ENCODE measurements around the gene FHDC1.

FHDC1 gene

DNA sequence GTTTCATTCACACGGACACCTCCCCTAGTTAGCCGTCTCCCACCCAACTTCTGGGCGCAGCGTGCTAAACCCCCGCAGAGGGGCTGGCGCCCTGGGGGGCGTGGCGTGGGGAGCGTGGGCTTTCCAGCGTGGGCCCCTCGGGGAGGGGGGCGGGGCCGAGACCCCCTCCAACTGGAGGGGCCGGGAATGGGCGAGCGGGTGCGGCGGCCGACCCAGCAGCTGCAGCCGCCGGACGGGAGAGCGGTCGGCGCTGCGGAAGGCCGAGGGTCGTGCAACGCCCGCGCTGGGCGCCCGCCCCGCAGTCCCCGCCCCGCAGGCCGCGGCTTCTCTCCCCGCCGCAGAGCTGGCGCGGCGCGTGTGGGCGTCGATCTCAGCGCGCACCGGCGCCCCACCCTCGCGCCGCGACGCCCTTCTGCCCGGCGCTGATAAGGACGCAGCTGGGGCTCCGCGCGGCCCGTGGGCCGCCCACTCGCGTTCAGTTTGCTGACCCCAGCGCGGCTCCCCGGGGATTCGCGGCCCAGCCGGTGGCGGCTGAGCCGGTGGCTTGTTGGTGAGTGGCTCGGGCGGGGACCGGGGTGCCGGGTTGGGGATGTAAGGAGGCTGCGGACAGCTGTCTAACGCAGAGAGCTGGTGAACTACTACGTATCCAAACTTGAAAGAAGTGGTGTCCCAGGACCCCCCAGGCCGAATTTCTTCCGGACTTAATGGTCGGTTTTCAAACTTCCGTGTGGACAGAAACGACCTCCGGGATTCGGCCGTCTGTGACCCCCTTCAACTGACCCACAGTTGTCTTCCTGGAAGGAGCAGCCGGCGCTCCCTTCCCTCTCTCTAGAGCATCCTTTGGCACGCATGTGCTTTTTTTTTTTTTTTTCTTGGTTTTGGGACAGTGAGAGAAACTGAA lies 1.5 kb downstream of the FHDC1 start:
- no peak for DNase-seq

DNA sequence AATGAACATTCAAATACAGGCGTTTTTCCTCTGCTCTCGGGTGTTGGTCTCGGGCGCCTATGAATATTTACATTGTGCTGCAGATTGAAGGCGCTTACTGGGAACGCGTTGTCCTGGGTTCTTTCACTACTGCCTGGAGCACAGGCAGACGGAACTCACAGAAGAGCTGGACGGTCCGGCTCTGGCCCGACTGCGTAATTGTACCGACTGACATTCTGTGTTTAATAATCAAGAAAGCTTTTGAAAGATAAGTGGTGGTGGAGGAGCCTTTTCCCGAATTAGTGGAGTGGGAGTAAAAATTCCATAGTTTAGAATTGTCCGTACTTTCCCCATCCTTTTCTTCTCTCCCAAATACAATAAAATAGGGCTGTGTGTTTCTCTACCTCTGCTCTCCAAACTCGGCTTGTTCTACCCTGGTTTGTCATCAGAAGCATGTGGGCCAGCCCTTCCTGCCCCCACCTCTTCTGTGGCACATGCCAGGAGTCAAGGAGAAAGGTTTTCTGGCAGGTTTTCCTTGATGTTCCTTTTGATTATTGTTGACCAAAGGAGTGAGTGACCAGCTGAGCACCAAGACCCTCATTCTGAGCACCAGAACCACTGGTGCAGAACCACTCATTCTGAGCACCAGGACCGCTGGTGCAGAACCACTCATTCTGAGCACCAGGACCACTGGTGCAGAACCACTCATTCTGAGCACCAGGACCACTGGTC lies 2.3 kb downstream of the FHDC1 start:
- DNase-seq: no peak

DNA sequence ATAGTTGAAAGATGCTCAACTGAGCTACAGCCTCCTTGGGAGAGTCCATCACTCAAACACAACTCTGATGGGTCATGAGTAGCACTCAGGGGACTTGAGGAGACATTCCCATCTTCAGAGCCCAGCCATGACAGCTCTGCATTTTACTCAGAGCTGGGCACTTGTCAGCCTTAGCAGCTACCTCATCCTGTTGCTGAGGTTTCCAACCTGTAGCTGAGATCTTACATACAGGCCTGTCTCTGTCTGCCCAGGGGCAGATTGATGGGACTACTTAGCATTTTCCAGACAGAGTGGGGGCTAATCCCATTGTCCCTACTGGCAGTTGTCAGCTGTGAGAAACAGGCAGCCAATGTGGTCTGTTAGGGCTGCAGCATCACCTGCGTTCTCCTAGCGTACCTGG lies 3.5 kb downstream of the FHDC1 start:
- no peak for DNase-seq

DNA sequence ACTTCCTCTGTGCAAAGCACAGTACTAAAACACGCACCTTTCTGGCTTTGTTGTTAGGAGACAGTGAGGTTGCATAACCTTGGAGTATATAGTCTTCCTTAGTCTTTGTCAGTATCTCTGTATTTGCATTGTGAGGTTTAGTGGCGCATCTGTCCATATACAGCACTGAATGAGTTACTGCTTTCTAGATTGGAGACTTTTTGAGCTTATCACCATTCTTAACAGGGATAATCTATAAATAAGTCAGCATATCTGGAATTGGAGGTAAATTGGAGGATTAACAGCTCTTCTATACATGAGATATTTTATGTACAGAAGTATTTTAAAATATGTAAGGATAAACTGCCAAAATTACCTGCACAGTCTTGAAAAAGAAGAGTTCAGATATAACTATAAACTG lies 4.3 kb downstream of the FHDC1 start:
- DNase-seq: no peak

DNA sequence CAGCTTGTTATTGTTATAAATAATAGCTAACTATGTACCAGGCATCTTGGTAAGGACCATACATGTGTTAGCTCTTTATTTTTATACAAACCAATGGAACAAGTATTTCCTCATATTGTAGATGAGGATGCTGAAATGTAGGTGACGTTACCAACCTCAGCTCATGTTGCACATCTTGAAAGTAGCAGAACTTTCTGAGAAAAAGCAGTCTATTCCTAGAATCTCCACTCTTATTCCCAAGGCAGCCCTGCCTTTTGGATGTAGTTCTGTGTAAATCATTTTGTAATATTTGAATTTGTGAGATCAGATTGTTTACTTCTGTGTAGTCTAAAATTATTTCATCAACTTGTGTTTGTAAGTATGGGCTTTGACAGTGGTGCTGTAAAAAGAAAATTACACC lies 5.3 kb downstream of the FHDC1 start:
- DNase-seq: no peak

DNA sequence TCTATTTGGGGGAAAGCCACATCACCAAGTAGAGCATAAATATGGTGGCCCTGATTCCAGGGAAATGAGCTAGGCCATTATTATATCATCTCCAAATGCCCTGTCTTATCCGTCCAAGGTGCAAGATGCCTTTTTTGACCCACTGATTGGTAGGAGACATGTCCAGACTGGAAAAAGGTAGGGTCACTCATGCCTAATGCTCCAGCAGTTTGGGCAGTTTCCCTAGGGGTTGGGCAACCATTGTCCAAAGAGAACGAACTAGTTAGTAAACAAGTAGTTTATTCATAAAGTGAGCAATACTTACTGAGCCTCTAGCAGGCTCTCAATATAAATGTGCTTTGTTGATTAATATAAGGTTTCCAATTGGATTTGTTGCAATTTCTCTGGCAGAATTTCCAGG lies 6.2 kb downstream of the FHDC1 start:
- no peak for DNase-seq

DNA sequence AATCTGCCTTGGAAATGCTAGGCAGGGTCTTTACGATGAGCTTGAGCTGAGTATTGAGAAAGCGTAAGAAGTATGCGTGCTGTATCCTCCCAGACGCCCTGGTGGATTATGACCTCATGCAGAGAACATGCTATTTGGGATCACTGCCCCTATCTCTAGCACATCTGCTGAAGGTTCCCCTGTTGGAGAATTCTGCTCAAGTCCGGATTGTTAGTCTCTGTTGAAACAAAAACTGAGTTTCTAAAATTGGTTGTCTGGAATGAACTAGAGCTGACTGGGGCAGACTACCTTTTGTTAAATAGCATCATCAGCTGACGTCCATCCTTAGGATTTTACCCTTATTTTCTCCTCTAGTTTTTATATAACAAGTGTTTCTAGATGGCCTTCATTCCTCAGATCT lies 7.5 kb downstream of the FHDC1 start:
- DNase-seq: no peak

DNA sequence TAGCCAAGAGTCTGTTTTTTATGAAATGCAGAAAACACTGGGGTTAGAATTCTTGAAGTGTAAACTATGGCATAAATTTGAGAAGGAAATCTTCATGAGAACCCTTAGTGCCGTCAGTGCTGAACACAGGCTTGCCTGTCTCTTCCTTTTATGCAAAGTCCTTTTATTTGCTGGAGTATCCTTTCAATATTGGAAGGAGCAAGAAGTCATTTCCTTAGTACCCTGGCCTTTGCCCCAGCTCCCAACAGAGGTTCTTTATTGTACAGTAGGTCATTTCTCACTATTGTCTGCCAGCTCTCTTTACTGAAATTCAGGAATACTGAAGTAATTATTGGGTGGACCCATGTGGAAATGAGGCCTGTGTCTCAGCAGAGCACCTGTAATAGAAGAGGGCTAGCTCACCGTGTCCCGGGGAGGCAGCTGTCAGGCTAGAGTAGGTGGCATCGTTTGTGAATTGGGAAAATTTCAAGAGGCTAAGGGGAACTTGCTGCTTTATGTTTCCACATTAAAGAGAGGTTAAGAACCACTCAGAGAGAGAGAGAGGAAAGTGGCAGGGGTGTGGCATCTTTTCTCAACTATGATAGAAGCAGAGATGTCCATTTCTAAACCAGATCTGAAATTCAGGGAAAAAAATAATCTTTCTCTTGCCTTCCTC lies 8.7 kb downstream of the FHDC1 start:
- no peak for DNase-seq

DNA sequence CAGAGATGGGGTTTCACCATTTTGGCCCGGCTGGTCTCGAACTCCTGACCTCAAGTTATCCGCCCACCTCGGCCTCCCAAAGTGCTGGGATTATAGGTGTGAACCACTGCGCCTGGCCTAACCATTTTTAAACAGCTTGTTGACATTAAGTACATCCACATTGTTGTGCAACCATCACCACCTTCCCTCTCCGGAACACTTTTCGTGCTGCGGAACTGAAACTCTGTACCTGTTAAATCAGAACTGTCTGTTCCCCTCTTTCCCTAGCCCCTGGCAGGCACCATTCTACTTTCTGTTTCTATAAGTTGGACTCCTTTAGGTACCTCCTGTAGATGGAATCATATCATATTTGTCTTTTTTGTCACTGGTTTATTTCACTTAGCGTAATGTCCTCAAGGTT lies 9.5 kb downstream of the FHDC1 start:
- no peak for DNase-seq

DNA sequence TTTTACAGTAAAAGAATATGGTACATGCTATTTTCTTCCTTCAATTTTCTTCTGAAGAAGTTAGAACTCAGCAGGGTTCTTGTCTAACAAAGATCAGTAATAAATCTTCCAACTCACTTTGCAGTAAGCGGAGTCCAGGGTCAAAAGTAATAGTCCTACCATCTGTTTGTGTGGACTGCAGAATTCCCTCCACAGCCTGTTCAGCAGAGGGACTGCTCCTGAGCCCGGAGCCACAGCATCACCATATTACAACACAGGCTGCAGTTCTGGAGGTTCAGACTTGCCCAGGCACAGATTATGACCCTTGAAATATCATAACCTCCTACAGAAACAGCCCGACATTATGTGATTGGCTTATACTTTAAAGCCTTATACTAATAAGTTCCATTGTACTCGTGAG lies 10.3 kb downstream of the FHDC1 start:
- no peak for DNase-seq

DNA sequence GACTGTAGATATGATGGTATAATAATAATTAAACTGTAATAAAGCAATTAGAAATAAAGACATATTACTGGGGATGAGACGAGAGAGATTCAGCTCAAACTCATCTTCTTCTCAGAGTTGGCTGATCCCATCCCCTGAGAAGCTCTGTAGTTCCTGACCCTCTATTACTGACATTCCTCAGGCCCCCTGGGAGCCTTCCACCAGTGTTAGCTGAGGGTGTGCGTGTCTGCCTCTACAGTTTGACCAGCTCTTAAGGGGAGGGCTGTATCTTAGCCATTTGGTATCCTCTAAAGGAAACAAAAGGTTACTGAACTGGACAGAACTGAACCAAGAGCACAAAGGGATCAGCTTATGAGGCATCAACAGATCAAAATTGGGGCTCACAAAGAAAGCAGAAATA lies 11.2 kb downstream of the FHDC1 start:
- no peak for DNase-seq

DNA sequence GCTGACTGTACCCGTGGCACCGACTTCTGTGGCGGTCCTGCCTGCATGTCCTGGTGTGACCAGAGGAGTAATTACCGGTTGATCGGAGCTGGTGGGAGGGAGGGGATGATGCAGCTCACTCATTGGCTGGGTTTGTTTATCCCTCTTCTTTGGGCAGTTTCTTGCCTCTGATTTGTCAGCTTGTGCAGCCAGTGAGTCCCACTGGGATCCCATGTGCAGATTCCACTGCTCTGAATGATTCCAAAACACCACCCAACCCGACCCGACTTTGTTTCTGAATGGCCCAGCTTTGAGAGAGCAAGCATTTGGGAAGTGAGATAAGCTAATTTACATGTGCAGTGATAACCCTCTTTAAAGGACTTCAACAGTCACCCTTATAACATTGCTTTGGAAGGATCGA lies 13.8 kb downstream of the FHDC1 start:
- no peak for DNase-seq

DNA sequence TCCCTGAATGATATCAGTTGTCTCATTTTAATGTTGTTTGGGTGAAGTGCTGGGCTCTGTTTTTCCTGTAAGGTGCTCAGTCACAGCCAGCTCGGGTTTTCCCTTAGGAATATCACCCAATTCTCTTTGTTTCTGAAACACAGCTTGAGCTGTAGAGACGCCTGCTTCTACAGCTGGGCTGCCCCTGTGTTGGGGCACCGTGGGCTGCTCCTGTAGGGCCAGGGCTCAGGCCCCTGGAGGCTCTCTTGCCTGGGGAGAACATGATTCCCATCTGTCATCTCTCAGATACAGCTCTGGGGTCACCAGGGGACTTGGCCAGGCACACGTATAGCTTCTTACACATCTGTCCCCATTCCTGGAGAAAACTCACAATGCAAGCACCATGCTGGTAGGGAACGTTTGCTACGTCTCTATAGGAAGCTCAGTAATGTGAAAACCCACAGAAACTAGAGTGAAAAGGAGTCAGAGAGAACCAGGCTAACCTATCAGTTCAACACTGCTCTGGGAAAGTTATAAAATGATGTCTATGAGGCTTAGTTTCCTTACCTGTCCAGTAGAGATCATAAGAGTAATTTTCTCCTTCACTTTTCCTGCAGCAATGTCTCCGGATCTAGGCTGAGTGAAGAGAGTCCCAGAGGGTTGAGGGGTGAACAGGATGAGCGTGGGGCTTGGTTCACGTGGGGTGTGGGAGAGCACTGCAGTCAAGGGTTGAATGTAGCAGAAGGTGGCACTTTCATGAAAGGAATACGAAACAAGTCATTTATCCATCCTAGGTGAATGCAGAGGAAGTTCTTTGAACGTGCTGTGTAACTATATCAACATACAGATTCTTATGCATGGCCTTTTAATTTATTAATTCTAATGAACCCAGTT lies 14.5 kb downstream of the FHDC1 start:
- DNase-seq: no peak

DNA sequence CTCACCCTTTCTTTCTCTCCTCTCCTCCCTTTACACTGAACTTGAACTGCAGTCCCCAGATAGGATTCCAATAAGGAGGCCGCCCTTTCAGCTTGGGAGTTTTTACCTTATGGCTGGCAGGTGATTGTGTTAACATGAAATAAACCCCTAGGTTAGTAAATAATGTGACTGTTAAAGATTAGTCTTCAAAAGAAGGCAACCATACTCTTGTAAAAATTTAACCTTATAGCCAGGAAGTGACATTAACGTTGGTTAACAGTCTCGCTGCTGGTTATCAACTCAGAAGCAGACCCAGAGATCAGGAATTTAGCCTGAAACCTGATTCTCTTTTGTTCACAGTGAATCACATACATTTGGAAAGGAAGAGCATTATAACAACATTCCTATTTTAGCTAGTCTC lies 15.2 kb downstream of the FHDC1 start:
- no peak for DNase-seq

DNA sequence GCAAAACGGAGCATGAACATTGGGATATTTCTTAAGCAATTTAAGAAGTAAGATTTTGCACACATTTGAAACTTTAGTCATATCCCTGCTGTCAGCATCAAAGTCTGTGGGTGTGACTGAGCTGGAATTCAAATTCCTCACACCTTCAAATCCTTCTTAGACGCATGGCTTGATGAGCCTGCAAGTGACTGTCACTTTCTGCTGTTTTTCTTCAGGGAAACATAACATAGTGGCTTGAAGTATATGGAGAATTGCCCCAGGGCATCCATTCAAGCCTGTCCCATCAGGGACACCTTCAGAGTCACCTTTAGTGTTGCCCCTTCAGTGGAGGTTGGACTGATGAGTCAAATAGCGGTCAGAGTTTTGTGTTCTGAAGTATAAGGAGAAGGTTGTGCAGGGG lies 17.4 kb downstream of the FHDC1 start:
- DNase-seq: no peak

DNA sequence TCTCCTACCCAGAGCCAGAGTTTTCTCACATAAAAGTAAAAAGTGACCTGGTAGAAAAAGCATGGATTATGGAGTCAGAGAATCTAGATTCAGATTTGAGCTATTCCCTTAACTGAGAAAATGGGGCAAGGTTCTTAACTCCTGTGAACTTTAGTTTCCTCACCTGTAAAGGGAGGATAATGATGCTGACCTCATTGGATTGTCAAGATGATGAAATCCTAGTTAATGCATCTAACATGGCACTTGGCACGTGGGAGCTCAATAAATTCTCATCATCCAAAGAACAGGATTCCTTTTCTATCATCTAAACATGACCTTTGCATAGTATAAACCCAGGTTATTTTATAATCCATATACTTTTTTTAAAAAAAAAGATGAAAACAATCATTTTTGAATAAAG lies 18.6 kb downstream of the FHDC1 start:
- no peak for DNase-seq

DNA sequence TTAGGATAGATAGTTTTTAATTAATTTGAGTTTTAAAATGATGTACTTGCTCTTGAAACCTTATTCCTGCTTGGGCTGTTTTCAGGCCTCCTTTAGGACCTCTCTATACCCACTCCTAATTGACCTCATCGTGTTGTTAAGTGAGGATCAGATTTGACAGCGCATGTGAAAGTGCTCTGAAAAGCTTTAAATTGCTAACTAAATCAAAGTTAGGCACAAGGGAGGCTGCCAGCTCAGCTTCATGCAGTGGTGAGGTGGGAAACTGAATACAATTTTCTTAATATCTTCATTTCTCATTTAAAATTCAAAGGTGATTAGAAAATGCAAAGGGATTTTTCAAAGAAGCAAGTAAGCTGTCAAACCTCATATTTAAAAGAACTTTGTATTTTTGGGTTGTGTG lies 20.0 kb downstream of the FHDC1 start:
- DNase-seq: no peak

DNA sequence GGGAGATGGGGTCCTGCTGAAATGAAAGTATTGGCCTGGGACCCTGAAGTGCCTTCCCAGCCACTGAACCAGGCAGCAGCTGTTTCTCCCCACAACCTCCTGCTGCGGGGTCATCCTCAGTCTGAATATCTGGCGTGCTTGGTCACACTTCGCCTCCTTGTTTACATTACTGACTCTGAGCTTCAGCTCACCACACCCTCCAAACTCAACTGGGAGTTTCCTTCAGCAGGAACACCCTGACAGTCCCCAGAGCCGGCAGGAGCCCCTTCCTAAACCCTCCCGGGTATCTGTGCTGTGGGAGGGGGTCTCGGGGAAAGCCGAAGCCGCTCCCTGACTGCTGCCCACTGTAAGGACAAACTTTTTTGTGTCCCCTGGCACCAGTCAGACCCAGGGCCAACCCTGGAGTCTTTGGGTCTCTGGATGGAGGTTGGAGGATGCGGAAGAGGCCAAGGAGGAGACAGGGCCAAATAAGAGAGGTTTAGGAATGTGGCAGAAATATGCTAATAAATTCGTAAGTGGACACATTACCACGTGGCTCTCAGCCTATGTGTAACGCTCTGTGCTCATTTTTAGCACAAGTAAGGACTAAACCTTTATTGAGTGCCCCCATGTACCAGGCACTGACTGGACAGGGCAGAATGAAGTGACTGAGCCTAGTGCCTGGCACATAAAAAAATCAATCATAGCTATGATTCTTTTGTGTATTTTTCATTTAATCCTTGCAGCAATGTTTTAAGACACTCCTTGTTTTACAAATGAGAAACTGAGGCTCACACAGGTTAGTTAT lies 20.7 kb downstream of the FHDC1 start:
- DNase-seq: no peak

DNA sequence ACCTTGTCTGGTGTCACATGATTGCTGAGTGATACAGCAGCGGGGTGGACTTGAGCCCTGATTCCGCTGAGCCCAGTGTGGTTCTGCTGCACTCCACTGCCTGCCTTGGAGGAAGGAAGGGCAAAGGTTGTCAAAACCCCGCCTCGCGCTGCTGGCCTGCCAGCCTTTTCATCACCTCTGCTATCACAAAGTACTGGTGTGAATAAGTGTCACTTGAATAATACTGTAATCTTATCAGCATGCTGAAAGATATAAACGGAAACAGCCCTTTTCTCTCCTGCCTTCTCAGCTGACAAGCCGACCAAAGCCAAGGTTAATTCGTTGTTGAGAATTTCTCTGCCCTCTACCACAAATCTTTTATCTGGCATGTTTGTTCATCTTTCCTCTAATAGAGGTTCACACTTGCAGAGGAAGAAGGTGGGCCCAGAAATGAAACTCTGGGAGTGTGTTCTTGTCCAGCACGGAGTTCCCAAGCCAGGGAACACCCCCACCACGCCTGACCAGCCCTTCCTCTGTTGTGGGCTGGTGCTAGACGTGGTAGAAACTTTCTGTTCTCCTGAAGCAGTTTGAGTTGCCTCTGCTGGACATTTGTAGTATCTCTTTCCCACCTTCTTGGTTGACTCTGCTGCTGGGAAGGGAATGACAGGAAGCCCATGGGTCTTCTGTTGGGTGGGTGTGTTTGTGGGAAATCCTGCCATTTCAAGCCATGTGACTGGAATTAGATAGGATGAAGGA lies 21.5 kb downstream of the FHDC1 start:
- DNase-seq: no peak

DNA sequence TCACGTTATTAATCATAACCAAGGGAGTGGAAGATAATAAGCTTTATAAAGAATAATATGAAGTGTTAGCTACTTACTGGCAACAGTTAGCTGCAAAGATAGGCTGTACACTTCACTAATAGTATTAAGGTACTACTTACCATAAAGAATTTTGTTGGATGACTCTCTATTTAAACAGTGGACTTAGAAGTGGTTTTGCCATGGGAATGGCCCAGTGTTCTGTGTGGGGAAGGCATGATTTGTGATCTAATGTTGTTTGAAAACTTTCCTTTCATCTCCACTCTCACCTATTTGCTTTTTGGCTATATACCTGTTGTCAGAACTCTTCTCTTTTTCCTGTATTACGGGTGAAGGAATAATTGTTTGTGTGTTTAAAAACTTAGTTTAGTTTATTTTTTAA lies 23.0 kb downstream of the FHDC1 start:
- no peak for DNase-seq

DNA sequence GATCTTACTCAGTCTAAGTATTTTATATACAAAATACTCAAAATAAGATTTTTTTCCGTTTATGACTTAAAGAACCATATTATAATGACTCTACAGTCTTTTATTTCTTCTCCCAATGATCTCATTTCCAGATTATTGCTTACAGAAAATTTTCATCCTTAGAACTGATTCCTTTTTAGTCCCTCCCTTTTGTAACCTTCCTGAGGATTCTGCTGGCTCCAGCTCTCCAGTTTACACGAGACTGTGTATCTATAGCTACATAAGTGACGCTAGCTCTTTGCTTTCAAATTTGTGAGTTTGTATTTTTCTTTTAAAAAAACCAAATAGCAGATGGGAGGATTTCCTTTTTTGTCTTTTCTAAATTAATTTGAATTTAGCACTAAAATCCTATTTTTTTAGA lies 24.0 kb downstream of the FHDC1 start:
- no peak for DNase-seq
